Panc1 (cell line): ENCODE measurements around the gene CCM2. TPM values are rescaled to one million over a fixed set of nuclear protein-coding genes. Genes with fewer than 3 reads are reported as not detected.

Experiments used
- ATAC-seq: fragments of 200-7000 bp; cut with Tn5 transposase; 2 replicates; pipeline ENCODE4 v1.9.1; 2020; ENCODE audit warnings: mild to moderate bottlenecking, moderate library complexity
- BruUV-seq: library from RNA; stranded (reverse); fragments of 400-500 nt; replicated peaks from 2 replicates; lab custom pipeline; 2021; lab: Mats Ljungman, UMichigan
- CTCF ChIA-PET: fragments of 300-600 bp; sonication (Branson Sonifier 250); formaldehyde crosslinking; loops from one replicate; lab custom pipeline; 2022; ENCODE audit warnings: antibody characterized with exemption; lab: Charles Lee
- POLR2A ChIA-PET: fragments of 300-600 bp; sonication (Branson Sonifier 250); formaldehyde crosslinking; loops from one replicate; lab custom pipeline; 2022; ENCODE audit warnings: antibody characterized with exemption; lab: Charles Lee
- DNase-seq: peaks from one replicate; pipeline ENCODE4 v3.0.0-alpha.2; 2010; ENCODE audit warnings: low read depth, low spot score
- H3K27ac ChIP-seq: 2 replicates; pipeline ENCODE4 v1.5.1; 2011; ENCODE audit warnings: mild to moderate bottlenecking, low read length, inconsistent platforms
- H3K27me3 ChIP-seq: fragments of 200-500 bp; sonication (Bioruptor generic); 2 replicates; pipeline ENCODE4 v1.6.0; 2014; ENCODE audit warnings: low read length, inconsistent platforms; ENCODE audit not compliant: control insufficient read depth, insufficient read depth
- H3K36me3 ChIP-seq: fragments of 200-500 bp; sonication (Bioruptor generic); 2 replicates; pipeline ENCODE4 v1.5.1; 2014; ENCODE audit warnings: inconsistent platforms, mild to moderate bottlenecking, low read length, moderate library complexity; ENCODE audit not compliant: control insufficient read depth, insufficient read depth
- H3K4me1 ChIP-seq: 2 replicates; pipeline ENCODE4 v1.5.1; 2011; ENCODE audit warnings: inconsistent platforms, mild to moderate bottlenecking, low read length, moderate library complexity; ENCODE audit not compliant: control insufficient read depth, insufficient read depth
- H3K4me3 ChIP-seq, 2 experiments: 2 replicates each; pipeline ENCODE4 v1.5.1; 2011 to 2012; ENCODE audit warnings: low read depth in 2 of 2, low read length in 2 of 2, mild to moderate bottlenecking in 2 of 2, inconsistent platforms in 1 of 2, moderate library complexity in 1 of 2
- H3K9me3 ChIP-seq: fragments of 200-500 bp; sonication (Bioruptor generic); 2 replicates; pipeline ENCODE4 v1.5.1; 2014; ENCODE audit warnings: low read depth, mild to moderate bottlenecking, inconsistent platforms, low read length, moderate library complexity; ENCODE audit not compliant: control insufficient read depth, insufficient read depth
- POLR2AphosphoS5 ChIP-seq: IDR thresholded peaks from 2 replicates; pipeline ENCODE4 v1.6.1; 2012; ENCODE audit warnings: mild to moderate bottlenecking, low read depth, low read length, moderate library complexity
- SIN3A ChIP-seq: IDR thresholded peaks from 2 replicates; pipeline ENCODE4 v1.6.1; 2012; ENCODE audit warnings: low read depth, mild to moderate bottlenecking, low read length, moderate library complexity, borderline replicate concordance; ENCODE audit not compliant: insufficient read depth
- TCF7L2 ChIP-seq: IDR thresholded peaks from 2 replicates; pipeline ENCODE4 v1.6.1; 2011; ENCODE audit warnings: mild to moderate bottlenecking, low read depth, low read length, inconsistent platforms
- in situ Hi-C: cut with HindIII; loops from 2 replicates; pipeline ENCODE4 v1.10.0; 2016; ENCODE audit warnings: low sequenced_read_pairs, low pct_unique_long_range_greater_than_20kb
- intact Hi-C: fragments of 100-400 bp; cut with micrococcal nuclease; formaldehyde crosslinking; loops from one replicate; pipeline ENCODE4 v1.10.0; 2022; ENCODE audit not compliant: unreplicated experiment
- total RNA-seq: library from RNA; stranded (reverse); gene quantifications from one replicate; pipeline ENCODE4 v1.2.1, GENCODE V29; 2021; ENCODE audit not compliant: unreplicated experiment
- TF ChIP-seq, protein P1 (sequence below), 2 experiments: IDR thresholded peaks; 2 replicates each; pipeline ENCODE4 v1.6.1; 2011 to 2012; ENCODE audit warnings: low read depth in 2 of 2, control low read depth in 1 of 2, low read length in 1 of 2, mild to moderate bottlenecking in 1 of 2, moderate library complexity in 1 of 2; ENCODE audit not compliant: insufficient read depth in 1 of 2
- TF ChIP-seq, protein P2 (sequence below): fragments of 450-650 bp; IDR thresholded peaks from 2 replicates; pipeline ENCODE4 v1.5.1; 2017; ENCODE audit warnings: mild to moderate bottlenecking

Gene CCM2
- total RNA-seq, 1 experiment from 2014 or later: 97.1 TPM

DNA sequence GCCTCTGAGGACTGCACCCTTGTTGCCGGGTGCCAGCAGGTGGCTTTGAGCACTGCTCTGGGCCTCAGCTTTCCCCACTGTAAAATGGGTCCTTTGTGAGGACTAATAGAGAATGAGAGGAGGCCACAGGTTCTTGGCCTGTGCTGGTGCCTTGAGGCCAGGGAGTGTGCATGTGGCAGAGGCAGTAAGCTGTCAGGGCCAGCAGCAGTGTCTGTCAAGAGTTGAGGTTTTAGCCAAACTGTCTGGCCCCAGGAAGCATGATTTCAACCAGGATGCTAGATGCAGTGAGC lies 75.3 kb downstream of the CCM2 start:
- no peak for DNase-seq
- H3K4me3 ChIP-seq: no peak overlapping the region
- peaks cover 5% of the 10 kb centered on the region; the same call in 1 of the 2 replicates for H3K36me3 ChIP-seq
- no TSS peak for BruUV-seq
- H3K4me1 ChIP-seq: no peaks in the 10 kb centered on the region
- intact Hi-C loops: no loop called here
- H3K27me3 ChIP-seq: no peaks in the 10 kb centered on the region
- ChIA-PET CTCF (no interaction called here), POLR2A (no interaction called here)
- in situ Hi-C loops: no loop called here
- no peak for ATAC-seq
- H3K9me3 ChIP-seq: no peaks in the 10 kb centered on the region
- TF ChIP-seq, protein P1, sequence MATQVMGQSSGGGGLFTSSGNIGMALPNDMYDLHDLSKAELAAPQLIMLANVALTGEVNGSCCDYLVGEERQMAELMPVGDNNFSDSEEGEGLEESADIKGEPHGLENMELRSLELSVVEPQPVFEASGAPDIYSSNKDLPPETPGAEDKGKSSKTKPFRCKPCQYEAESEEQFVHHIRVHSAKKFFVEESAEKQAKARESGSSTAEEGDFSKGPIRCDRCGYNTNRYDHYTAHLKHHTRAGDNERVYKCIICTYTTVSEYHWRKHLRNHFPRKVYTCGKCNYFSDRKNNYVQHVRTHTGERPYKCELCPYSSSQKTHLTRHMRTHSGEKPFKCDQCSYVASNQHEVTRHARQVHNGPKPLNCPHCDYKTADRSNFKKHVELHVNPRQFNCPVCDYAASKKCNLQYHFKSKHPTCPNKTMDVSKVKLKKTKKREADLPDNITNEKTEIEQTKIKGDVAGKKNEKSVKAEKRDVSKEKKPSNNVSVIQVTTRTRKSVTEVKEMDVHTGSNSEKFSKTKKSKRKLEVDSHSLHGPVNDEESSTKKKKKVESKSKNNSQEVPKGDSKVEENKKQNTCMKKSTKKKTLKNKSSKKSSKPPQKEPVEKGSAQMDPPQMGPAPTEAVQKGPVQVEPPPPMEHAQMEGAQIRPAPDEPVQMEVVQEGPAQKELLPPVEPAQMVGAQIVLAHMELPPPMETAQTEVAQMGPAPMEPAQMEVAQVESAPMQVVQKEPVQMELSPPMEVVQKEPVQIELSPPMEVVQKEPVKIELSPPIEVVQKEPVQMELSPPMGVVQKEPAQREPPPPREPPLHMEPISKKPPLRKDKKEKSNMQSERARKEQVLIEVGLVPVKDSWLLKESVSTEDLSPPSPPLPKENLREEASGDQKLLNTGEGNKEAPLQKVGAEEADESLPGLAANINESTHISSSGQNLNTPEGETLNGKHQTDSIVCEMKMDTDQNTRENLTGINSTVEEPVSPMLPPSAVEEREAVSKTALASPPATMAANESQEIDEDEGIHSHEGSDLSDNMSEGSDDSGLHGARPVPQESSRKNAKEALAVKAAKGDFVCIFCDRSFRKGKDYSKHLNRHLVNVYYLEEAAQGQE (IDR thresholded peaks at IDR 0.05; ENCODE audit: insufficient read depth in 1 of 2, low read depth in 2 of 2, low read length in 1 of 2): no peak
- no peak for TF ChIP-seq TCF7L2
- H3K27ac ChIP-seq: no peak overlapping the region

DNA sequence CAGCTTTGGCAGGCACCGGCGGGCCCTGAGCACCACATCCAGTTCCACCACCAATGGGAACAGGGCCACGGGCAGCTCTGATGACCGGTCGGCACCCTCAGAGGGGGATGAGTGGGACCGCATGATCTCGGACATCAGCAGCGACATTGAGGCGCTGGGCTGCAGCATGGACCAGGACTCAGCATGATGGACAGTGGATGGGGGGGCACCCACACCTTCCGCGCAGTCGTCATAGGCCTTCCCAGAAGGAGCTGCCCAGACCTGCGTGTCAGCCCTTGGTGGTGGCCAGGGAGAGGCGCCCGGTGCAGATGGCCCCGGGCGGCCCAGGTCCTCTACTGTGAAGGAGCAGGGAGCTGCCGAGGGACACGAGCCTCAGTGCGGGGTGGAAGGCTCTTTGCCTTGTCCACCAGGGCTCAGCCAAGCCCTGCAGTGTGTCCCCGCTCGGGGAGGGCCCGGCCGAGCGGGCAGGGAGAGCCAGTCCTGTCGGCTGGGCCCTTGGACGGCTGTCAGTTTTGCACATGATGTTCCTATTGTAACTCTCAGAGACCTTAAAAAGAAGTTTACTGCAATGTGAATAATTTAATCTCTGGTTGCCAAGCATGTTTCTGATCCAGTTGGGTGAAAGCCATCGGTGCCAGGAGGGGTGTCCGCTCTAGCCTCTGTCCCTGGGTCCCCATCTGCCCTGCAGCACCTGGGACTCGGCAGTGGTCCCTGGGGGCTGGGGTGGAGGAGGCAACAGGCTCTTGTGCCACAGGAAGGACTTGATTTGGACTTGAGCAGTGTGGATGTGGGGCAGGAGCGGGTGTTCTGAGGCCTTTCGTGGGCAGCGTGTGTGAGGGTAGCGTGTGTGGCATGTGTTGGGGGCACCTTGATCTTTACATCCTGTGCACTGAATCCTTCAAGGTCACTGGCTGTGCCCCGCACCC lies 76.1 kb downstream of the CCM2 start:
- Histone ChIP-seq H3K27me3 (no peaks in the 10 kb centered on the region), H3K4me3 (no peak overlapping the region), H3K27ac (no peak overlapping the region), H3K9me3 (no peaks in the 10 kb centered on the region), H3K36me3 (peaks cover 5% of the 10 kb centered on the region; the same call in 1 of the 2 replicates), H3K4me1 (no peaks in the 10 kb centered on the region)
- intact Hi-C loops (no loop called here), in situ Hi-C loops (no loop called here)
- ChIA-PET CTCF (no interaction called here), POLR2A (no interaction called here)
- TF ChIP-seq TCF7L2: no peak
- TF ChIP-seq POLR2AphosphoS5: no peak
- TF ChIP-seq SIN3A: no peak
- TF ChIP-seq, protein P2, sequence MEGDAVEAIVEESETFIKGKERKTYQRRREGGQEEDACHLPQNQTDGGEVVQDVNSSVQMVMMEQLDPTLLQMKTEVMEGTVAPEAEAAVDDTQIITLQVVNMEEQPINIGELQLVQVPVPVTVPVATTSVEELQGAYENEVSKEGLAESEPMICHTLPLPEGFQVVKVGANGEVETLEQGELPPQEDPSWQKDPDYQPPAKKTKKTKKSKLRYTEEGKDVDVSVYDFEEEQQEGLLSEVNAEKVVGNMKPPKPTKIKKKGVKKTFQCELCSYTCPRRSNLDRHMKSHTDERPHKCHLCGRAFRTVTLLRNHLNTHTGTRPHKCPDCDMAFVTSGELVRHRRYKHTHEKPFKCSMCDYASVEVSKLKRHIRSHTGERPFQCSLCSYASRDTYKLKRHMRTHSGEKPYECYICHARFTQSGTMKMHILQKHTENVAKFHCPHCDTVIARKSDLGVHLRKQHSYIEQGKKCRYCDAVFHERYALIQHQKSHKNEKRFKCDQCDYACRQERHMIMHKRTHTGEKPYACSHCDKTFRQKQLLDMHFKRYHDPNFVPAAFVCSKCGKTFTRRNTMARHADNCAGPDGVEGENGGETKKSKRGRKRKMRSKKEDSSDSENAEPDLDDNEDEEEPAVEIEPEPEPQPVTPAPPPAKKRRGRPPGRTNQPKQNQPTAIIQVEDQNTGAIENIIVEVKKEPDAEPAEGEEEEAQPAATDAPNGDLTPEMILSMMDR: no peak
- TF ChIP-seq, protein P1 (IDR thresholded peaks at IDR 0.05; ENCODE audit: insufficient read depth in 1 of 2, low read depth in 2 of 2, low read length in 1 of 2): no peak
- ATAC-seq: no peak
- no peak for DNase-seq
- no TSS peak for BruUV-seq
